T47D (cell line): ENCODE results near the gene CD93.

Experiments used
- DNase-seq, 2 experiments: peaks; one replicate each; pipeline versions ENCODE4 v3.0.0 to v3.0.0-alpha.2; 2011 to 2012; ENCODE audit warnings: low read depth in 1 of 2, low spot score in 1 of 2
- JUND ChIP-seq: IDR thresholded peaks from 2 replicates; pipeline ENCODE4 v1.6.1; 2012; ENCODE audit warnings: low read depth
- in situ Hi-C: cut with HindIII; loops from 2 replicates; pipeline ENCODE4 v1.10.0; 2016; ENCODE audit warnings: low sequenced_read_pairs, low pct_unique_long_range_greater_than_20kb

The CD93 gene

GRCh38 chr20:23050076-23050838, 35.9 kb downstream of the CD93 start:
- peak in 1 of 2 experiments; percentile 27 for DNase-seq
- in situ Hi-C loops = no loop called here
- no peak for TF ChIP-seq JUND

- no peak for TF ChIP-seq JUND
- in situ Hi-C loops = no loop called here
- peak in 1 of 2 experiments; percentile 43 for DNase-seq
Measured at GRCh38 chr20:23049201-23050075, 36.7 kb downstream of the CD93 start, which contains the start of gene THBD. TSS of gene THBD (minus strand) at chr20:23049672. CDS start at chr20:23049504, 168 bp downstream.

GRCh38 chr20:23048283-23049200, 37.6 kb downstream of the CD93 start:
- in situ Hi-C loops = no loop called here
- TF ChIP-seq JUND = no peak
- DNase-seq = peak in 1 of 2 experiments; percentile 27

GRCh38 chr20:23047738-23048214, 38.3 kb downstream of the CD93 start:
- TF ChIP-seq JUND = no peak
- in situ Hi-C loops = no loop called here
- DNase-seq = no peak

- TF ChIP-seq JUND = no peak
- DNase-seq = no peak
- in situ Hi-C loops = no loop called here
Measured at GRCh38 chr20:23047001-23047737, 39.0 kb downstream of the CD93 start.

GRCh38 chr20:23046431-23046830, 39.7 kb downstream of the CD93 start:
- in situ Hi-C loops = no loop called here

GRCh38 chr20:23043376-23043775, 42.7 kb downstream of the CD93 start:
- in situ Hi-C loops = no loop called here
- TF ChIP-seq JUND = no peak
- no peak for DNase-seq

More at GRCh38 chr20:23046431-23046830, 39.7 kb downstream of the CD93 start:
- no peak for TF ChIP-seq JUND
- peak in 1 of 2 experiments; percentile 23 for DNase-seq

GRCh38 chr20:23042270-23042669, 43.9 kb downstream of the CD93 start:
- in situ Hi-C loops = no loop called here
- DNase-seq = no peak
- no peak for TF ChIP-seq JUND

- TF ChIP-seq JUND = no peak
- in situ Hi-C loops = no loop called here
- DNase-seq = no peak
Measured at GRCh38 chr20:23039885-23040508, 46.1 kb downstream of the CD93 start.

GRCh38 chr20:23039136-23039875, 46.8 kb downstream of the CD93 start:
- no peak for DNase-seq
- no peak for TF ChIP-seq JUND
- in situ Hi-C loops = no loop called here
